Measurements from ENCODE around the gene CAMTA1. TPM values are rescaled to one million over a fixed set of nuclear protein-coding genes. Genes with fewer than 3 reads are reported as not detected.

Gene CAMTA1
- total RNA-seq, 1 donor from 2014 or later = 77.6 TPM

- H3K79me2 ChIP-seq (ENCODE audit: insufficient read depth, low read length) = no peaks in the 10 kb centered on the region
- H3K27ac ChIP-seq (ENCODE audit: low read depth, low read length) = no peak overlapping the region
- TF ChIP-seq CTCF (IDR thresholded peaks at IDR 0.05; ENCODE audit: insufficient read depth, low read depth, low read length) (no peak), EZH2 (IDR thresholded peaks at IDR 0.05; ENCODE audit: insufficient read depth, low read length) (no peak)
- peaks cover 10% of the 10 kb centered on the region for H3K4me1 ChIP-seq (ENCODE audit: insufficient read depth, low read length)
- no peak overlapping the region for H2AFZ ChIP-seq (ENCODE audit: low read depth, low read length)
- no peaks in the 10 kb centered on the region for H3K27me3 ChIP-seq (ENCODE audit: insufficient read depth, low read length)
- H3K4me3 ChIP-seq (ENCODE audit: insufficient read depth, low read depth, low read length) = no peak overlapping the region
- H3K27ac Mint-ChIP-seq (ENCODE audit: unreplicated experiment) = no peak overlapping the region
- H3K36me3 Mint-ChIP-seq (ENCODE audit: low read depth, unreplicated experiment) = no peaks in the 10 kb centered on the region
- no peak for FAIRE-seq
- H3K36me3 ChIP-seq (ENCODE audit: insufficient read depth, low read length) = no peaks in the 10 kb centered on the region
- no peaks in the 10 kb centered on the region for H4K20me1 ChIP-seq (ENCODE audit: insufficient read depth, low read length)
- H3K4me2 ChIP-seq (ENCODE audit: low read length) = no peak overlapping the region
- no peak overlapping the region for H3K9ac ChIP-seq (ENCODE audit: low read length)
- peaks cover 5% of the 10 kb centered on the region for H3K27me3 Mint-ChIP-seq (ENCODE audit: low read depth, unreplicated experiment)
- no peak for DNase-seq (ENCODE audit: low read depth)
- H3K4me1 Mint-ChIP-seq (ENCODE audit: low read depth, unreplicated experiment) = no peaks in the 10 kb centered on the region
- H3K9me3 Mint-ChIP-seq (ENCODE audit: unreplicated experiment) = no peaks in the 10 kb centered on the region
- H3K9me3 ChIP-seq (ENCODE audit: insufficient read depth, low read depth, low read length) = no peaks in the 10 kb centered on the region
- H3K4me3 Mint-ChIP-seq (ENCODE audit: unreplicated experiment) = no peak overlapping the region
These were observed 708.6 kb downstream of the CAMTA1 start for GRCh38 chr1:7493711-7494454.

GRCh38 chr1:7495962-7496361 lies 710.7 kb downstream of the CAMTA1 start:
- no peak overlapping the region for H3K9ac ChIP-seq (ENCODE audit: low read length)
- H2AFZ ChIP-seq (ENCODE audit: low read depth, low read length) = no peak overlapping the region
- H3K27ac ChIP-seq (ENCODE audit: low read depth, low read length) = no peak overlapping the region
- Mint-ChIP-seq H3K9me3 (ENCODE audit: unreplicated experiment) (no peaks in the 10 kb centered on the region), H3K4me3 (ENCODE audit: unreplicated experiment) (no peak overlapping the region), H3K36me3 (ENCODE audit: low read depth, unreplicated experiment) (no peaks in the 10 kb centered on the region), H3K4me1 (ENCODE audit: low read depth, unreplicated experiment) (no peaks in the 10 kb centered on the region), H3K27ac (ENCODE audit: unreplicated experiment) (no peak overlapping the region), H3K27me3 (ENCODE audit: low read depth, unreplicated experiment) (no peaks in the 10 kb centered on the region)
- no peak overlapping the region for H3K4me2 ChIP-seq (ENCODE audit: low read length)
- FAIRE-seq (no peak), DNase-seq (ENCODE audit: low read depth) (no peak)
- no peaks in the 10 kb centered on the region for H3K9me3 ChIP-seq (ENCODE audit: insufficient read depth, low read depth, low read length)
- no peak overlapping the region for H3K4me3 ChIP-seq (ENCODE audit: insufficient read depth, low read depth, low read length)
- TF ChIP-seq CTCF (IDR thresholded peaks at IDR 0.05; ENCODE audit: insufficient read depth, low read depth, low read length) (no peak), EZH2 (IDR thresholded peaks at IDR 0.05; ENCODE audit: insufficient read depth, low read length) (no peak)
- H4K20me1 ChIP-seq (ENCODE audit: insufficient read depth, low read length) = no peaks in the 10 kb centered on the region
- peaks cover 9% of the 10 kb centered on the region for H3K4me1 ChIP-seq (ENCODE audit: insufficient read depth, low read length)
- H3K36me3 ChIP-seq (ENCODE audit: insufficient read depth, low read length) = no peaks in the 10 kb centered on the region
- no peaks in the 10 kb centered on the region for H3K27me3 ChIP-seq (ENCODE audit: insufficient read depth, low read length)
- no peaks in the 10 kb centered on the region for H3K79me2 ChIP-seq (ENCODE audit: insufficient read depth, low read length)

DNA sequence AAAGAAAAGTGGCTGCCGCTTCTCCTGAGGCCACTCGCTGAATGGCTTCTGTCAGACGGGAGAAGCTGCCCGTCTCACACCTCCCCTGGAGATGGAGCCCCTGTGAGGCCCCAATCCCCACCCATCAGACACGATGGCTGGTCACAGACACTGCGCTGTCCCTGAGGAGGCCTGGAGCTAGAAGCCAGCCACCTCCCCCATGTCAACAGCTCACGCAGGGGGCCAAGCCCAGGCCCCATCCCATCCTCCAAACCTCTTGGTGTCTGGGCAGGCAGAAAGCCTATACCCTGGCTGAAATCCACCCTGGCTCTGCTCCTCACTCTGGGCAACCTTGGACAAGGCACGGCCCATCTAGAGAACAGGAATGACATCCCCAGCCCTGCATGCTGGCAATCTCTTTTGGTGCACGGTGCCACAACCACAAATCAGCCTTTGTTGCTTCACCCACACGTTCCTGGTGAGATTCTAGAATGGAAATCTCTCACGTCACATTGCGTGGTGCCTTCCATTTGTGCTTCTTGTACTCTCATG lies 711.9 kb downstream of the CAMTA1 start:
- Histone ChIP-seq H3K4me1 (ENCODE audit: insufficient read depth, low read length) (no peaks in the 10 kb centered on the region), H3K79me2 (ENCODE audit: insufficient read depth, low read length) (no peaks in the 10 kb centered on the region), H3K9ac (ENCODE audit: low read length) (no peak overlapping the region), H3K9me3 (ENCODE audit: insufficient read depth, low read depth, low read length) (no peaks in the 10 kb centered on the region), H4K20me1 (ENCODE audit: insufficient read depth, low read length) (no peaks in the 10 kb centered on the region), H3K27ac (ENCODE audit: low read depth, low read length) (no peak overlapping the region), H2AFZ (ENCODE audit: low read depth, low read length) (no peak overlapping the region), H3K27me3 (ENCODE audit: insufficient read depth, low read length) (no peaks in the 10 kb centered on the region), H3K4me2 (ENCODE audit: low read length) (no peak overlapping the region), H3K4me3 (ENCODE audit: insufficient read depth, low read depth, low read length) (no peak overlapping the region), H3K36me3 (ENCODE audit: insufficient read depth, low read length) (no peaks in the 10 kb centered on the region)
- TF ChIP-seq CTCF (IDR thresholded peaks at IDR 0.05; ENCODE audit: insufficient read depth, low read depth, low read length) (no peak), EZH2 (IDR thresholded peaks at IDR 0.05; ENCODE audit: insufficient read depth, low read length) (no peak)
- no peak overlapping the region for H3K4me3 Mint-ChIP-seq (ENCODE audit: unreplicated experiment)
- no peaks in the 10 kb centered on the region for H3K36me3 Mint-ChIP-seq (ENCODE audit: low read depth, unreplicated experiment)
- FAIRE-seq = no peak
- H3K9me3 Mint-ChIP-seq (ENCODE audit: unreplicated experiment) = no peaks in the 10 kb centered on the region
- H3K27ac Mint-ChIP-seq (ENCODE audit: unreplicated experiment) = no peak overlapping the region
- H3K27me3 Mint-ChIP-seq (ENCODE audit: low read depth, unreplicated experiment) = no peaks in the 10 kb centered on the region
- DNase-seq (ENCODE audit: low read depth) = no peak
- H3K4me1 Mint-ChIP-seq (ENCODE audit: low read depth, unreplicated experiment) = no peaks in the 10 kb centered on the region

All from astrocyte (in vitro differentiated cells and primary cell).